ENCODE results near the gene IER3. TPM values are rescaled to one million over a fixed set of nuclear protein-coding genes. Genes with fewer than 3 reads are reported as not detected.

Gene IER3
- total and polyA plus RNA-seq, 9 of the 15 experiments (the other 6 are each of a cell fraction or from before 2014, with no cell fraction given), result 1.5 to 30.0 (median 11.5) TPM

GRCh38 chr6:30759575-30760239, 15.4 kb upstream of the IER3 start:
- H3K4me1 ChIP-seq (replicated peaks in 1 of 2; ENCODE audit: control insufficient read depth in 2 of 2, insufficient read depth in 2 of 2, low read length in 2 of 2), result peaks cover 7 to 16% of the 10 kb centered on the region in 2 experiments; a peak in 4 of 5 replicates
- no peaks in the 10 kb centered on the region for H3K9me3 ChIP-seq (replicated peaks; ENCODE audit: control insufficient read depth, insufficient read depth, low read depth, low read length)
- no TSS peak for BruUV-seq (replicated peaks)
- H2AFZ ChIP-seq (ENCODE audit: low read depth, low read length), result no peak overlapping the region
- no peaks in the 10 kb centered on the region for H3K36me3 ChIP-seq (ENCODE audit: control insufficient read depth, insufficient read depth, low read length)
- 78% methylated on average over 10 of the region's 10 CpGs for WGBS (ENCODE audit: insufficient coverage, low coverage, missing lambda C conversion rate)
- no peak overlapping the region for H3K4me2 ChIP-seq (ENCODE audit: insufficient read depth, low read length)
- FAIRE-seq, result no peak
- intact Hi-C loops (cut with micrococcal nuclease) (no loop called here), in situ Hi-C loops (cut with MboI) (no loop called here)
- peak overlapping the region in 1 of 2 experiments; percentile 31; a peak in 1 of 4 replicates for H3K9ac ChIP-seq (ENCODE audit: insufficient read depth in 1 of 2, low read depth in 2 of 2, low read length in 2 of 2)
- no peak for DNase-seq (ENCODE audit: extremely low read depth in 1 of 4, low spot score in 3 of 4)
- TF ChIP-seq RBBP5 (IDR thresholded peaks at IDR 0.05; ENCODE audit: borderline replicate concordance, insufficient read depth, low read length, poor library complexity, severe bottlenecking) (no peak), ZEB2 (IDR thresholded peaks at IDR 0.05) (no peak), KLF1 (tag; IDR thresholded peaks at IDR 0.05) (no peak), MAFG (tag; conservative IDR thresholded peaks at IDR 0.05) (no peak), DPF2 (IDR thresholded peaks at IDR 0.05) (no peak), PRMT5 (CRISPR knock-in tag; IDR thresholded peaks at IDR 0.05) (no peak)
- H3K4me3 ChIP-seq, result no peak overlapping the region
- H3K27ac ChIP-seq (ENCODE audit: extremely low read depth, low read depth, low read length), result no peak overlapping the region
- ChIA-PET CTCF (ENCODE audit: low intra/inter-chr PET ratio) (no interaction called here), POLR2A (interaction anchor here (0.8 to 1.3 kb wide), 4 partner anchors 9 to 22 kb away, joined by 3 to 12 read pairs (median 4); partner anchors contain the start of gene IER3)
- ATAC-seq, result no peak
- H3K79me2 ChIP-seq (ENCODE audit: control insufficient read depth, insufficient read depth, low read length), result no peaks in the 10 kb centered on the region
- no peaks in the 10 kb centered on the region for H3K9me1 ChIP-seq (ENCODE audit: control insufficient read depth, insufficient read depth, low read length)
- no peaks in the 10 kb centered on the region for H4K20me1 ChIP-seq (replicated peaks; ENCODE audit: control insufficient read depth, insufficient read depth, low read length)
- no peaks in the 10 kb centered on the region for H3K27me3 ChIP-seq (ENCODE audit: control insufficient read depth in 2 of 2, insufficient read depth in 2 of 2, low read length in 2 of 2)
